EH (cell line): ENCODE results near the gene DNER.

Experiments
- DNase-seq: peaks from one replicate; pipeline ENCODE4 v3.0.0-alpha.2; 2015; ENCODE audit warnings: low read depth

The DNER gene

DNA sequence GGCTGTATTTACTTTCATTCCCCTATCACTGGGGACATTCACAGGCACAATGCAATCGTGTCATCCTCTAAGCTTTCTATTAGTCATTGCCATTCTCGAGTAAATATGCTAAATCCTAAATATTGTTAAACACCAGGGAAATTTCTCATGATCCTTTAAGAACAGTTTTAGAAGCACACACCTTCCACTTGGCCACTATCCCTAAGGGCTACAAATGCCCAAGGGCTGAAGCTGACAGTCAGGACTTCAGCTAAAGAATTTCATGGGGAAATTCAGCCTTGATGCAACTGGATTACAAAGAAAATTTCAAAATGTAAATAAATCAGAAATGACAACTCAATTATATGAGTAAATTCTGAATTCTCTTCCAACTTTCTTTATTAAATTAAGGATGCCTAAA is 280.2 kb downstream of the DNER start:
- no peak for DNase-seq

DNA sequence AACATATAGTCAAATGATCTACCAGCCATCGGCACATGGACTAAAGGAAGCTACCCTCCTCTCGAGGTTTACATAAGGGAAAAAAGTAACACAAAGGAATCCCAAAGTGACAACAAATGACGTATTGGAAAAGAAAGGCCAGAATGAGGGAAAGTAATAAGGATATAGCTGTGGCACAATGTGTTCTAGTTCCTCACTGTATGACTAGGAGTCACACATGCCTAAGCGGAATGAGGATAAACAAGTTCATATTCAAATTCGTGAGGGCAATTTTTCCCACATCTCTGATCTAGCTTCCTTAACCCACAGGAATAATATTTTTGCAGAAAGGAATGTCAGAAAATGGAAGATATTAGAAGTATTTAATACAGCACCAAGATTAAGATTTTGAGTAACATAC is 281.0 kb downstream of the DNER start:
- no peak for DNase-seq

DNA sequence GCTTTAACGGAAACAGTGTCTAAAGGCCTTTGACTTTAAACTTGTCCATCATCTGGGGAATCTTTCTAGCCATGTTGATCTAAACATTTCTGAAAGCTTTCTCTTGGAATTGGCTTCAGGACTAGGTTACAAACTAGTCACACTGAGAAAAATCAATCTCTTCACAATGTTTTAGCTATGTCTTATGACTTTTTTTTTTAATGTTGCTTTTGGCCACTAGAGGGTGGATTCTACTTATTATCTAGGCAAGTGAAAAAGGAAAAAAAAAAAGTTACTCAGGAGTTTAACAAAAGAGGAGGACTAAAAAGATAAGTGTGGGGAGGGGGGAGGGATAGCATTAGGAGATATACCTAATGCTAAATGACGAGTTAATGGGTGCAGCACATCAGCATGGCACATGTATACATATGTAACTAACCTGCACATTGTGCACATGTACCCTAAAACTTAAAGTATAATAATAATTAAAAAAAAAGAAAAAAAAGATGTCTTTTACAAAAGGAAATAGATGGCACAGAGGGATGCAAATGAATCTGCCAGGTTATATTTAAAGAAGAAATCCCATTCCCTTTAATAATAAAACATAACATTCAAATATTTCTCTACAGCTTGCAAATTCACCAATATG is 282.9 kb downstream of the DNER start:
- peak; percentile 61 for DNase-seq

DNA sequence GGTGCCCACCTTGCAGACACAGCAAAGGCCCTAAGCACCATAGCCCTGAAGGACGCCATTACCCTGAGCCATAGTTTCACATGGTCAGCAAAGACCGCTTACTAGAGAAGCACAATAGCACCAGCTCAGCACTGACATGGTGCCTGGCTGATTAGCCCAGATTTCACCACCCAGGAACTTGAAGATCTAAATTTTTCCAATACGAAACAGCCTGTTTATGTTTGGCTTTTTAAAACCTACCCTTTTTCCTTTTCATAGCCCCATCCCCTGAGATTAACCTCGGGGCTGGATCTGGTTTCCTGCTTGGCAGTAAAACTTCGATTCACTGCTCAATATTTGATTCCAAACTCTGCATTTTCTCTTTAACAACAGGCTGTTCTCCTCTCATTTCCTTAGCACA is 284.8 kb downstream of the DNER start:
- DNase-seq, result no peak

DNA sequence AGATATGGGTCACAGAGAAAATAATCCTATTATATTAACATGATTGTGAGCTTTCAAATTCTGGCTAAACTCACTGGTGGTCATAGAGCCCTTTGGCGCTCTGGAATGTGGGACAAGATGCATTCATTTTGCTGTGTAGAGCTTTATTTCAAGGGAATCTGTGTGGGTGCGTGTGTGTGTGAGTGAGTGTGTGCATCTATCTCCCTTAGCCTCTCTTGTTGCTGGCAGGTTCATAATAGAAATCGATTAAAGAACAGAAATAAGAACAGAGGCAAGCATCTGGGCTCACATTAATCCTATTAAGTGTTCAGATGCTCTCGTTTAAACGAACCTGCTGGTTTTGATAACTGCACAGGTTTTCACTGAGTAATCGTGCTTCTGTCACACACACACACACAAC is 287.9 kb downstream of the DNER start:
- DNase-seq, result no peak

DNA sequence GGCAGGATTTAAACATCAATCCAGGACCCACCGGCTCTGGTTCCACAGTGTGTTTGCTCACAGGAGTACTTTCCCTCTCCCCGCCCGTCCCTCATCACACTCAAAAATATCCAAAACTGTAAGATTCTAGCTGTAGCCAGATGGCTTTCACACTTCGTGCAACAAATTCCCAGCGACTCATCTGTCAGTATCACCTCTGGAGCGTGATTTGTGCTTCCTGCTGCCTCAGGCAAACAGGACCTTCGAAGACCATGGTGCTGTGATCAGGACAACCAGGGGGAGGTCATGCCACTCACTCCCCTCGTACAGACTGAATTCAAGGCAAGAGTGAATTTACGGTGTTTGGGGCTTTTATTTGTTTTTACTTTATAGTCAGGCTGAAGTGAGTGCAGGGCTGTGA is 288.8 kb downstream of the DNER start:
- DNase-seq, result no peak

DNA sequence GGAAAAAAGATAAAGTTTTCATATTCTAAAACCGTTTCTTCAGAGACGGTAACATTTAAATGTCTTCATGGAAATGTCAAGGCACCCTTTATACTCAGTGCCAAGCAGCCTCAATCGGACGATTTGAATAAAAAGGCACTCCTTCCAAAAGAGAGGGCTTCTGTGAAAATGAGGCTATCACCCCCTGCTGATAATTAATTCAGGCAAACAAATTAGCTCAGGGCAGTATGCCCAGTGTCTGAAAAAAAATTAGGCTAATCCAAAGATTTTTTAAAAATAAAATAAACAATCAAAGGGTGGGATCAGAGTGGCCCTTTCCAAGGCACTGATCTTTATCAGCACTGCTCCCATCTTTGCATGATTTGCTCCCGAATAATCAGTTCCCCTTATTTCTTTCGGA is 292.3 kb downstream of the DNER start:
- no peak for DNase-seq

DNA sequence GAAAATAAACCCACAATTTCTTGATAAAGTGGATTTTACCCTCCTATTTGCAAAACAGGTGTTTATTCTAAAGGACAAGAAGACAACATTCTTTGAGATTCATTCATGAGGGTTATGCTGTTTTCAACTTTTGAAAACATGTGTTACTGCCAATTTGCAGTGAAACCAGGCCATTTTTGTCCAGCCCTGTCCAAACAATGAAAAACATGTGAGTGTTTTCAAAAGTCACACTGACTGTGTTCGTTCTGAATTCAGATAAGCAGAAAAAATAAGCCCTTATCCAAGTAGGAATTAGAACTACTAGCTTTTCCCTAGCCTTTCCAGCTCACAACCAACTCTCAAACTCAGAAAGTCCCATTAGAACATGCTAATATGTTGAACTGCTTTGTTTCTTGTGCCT is 295.2 kb downstream of the DNER start:
- no peak for DNase-seq

DNA sequence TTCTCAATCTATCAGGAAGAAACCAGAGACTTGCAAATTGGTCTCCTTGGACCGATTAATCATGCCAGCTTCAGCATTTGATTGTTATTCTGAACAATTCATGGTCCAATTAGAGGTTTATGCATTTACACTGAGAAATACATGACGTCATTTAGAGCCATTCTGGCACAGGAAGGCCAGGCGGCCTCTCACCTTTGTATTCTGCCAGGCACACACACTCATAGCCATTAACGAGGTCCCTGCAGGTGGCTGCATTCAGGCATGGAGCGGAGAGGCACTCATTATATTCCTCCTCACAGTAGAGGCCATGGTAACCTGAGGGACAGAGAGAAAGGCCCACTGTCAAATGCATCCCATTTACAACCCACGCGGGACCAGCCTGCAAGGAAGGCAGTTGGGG is 296.4 kb downstream of the DNER start:
- no peak for DNase-seq

DNA sequence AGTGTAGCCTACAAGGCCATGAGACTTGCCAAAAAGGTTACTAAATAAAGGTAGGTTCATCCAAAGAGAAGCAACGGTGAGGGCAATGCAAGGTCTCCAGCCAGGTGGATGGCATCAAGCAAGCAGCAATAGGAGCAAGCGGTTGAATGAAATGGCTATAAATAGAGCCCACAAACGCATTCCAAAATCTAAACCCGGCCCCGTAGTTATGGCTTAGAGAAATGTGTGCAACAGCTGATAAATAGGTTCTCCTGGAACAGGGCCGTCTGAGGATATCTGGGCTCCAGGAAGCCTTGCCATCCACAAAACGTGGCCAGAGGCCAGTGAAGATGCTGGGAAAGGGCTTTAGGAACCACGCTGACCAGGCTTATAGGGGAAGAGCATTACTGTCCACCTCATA is 297.2 kb downstream of the DNER start:
- no peak for DNase-seq

DNA sequence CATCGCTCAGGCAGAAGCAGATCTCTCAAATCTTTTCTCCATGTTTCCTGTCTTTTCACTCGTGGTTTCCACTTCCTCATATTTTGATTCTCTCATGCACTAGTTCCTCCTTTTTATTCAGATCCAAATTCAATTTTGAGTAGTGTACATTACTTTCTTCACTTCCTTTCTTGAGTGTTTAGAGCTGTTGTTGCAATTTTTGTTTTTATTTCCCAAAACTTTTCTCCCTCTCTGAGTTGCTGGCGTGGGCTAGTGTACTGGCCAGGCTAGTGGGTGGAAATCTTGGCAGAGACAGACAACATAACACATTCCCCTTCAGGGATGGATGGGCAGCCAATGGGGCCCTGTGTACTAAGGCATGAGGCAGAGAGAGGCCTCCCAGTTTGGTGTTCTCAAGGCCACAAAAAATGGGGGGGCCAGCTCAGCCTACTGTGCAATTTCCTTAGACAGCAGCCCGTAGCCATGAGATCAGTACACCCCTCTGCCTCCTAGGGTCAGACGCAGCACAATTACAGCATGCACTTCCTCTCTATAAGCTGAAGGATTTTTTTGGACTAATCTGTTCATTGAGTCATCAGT is 298.1 kb downstream of the DNER start:
- DNase-seq, result peak; percentile 48

DNA sequence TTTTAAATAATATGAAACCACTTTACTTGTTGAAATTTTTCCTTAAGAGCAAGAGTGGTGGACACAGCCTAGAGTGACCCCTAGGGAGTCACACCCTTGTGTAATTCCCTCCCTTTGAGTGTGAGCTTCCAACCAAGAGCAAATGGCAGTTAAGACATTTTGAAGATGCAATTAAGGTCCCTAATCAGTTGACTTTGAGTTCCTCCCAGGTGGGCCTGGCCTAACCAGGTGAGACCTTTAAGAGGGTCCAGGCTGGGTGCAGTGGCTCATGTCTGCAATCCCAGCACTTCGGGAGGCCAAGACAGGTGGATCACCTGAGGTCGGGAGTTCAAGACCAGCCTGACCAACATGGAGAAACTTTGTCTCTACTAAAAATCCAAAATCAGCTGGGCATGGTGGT is 299.7 kb downstream of the DNER start:
- no peak for DNase-seq

DNA sequence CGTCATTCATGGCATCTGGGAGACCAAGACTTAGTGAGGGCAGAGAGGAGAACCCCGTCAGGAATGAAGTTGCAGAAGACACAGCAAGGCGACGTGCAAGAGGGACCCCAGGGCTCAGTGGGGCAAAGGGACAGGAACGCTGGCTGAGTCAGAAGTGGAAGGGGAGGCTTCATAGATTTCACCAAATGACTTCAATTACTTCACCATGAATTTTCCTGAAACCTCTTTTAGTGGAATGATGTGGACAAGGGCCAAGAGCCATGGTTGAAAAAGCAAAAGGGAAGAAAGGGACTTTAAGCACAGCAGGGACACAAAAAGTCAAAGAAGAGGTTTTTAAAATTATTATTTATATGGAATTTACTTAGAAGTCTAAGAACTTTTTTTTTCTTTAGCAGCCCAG is 301.7 kb downstream of the DNER start:
- peak; percentile 17 for DNase-seq

DNA sequence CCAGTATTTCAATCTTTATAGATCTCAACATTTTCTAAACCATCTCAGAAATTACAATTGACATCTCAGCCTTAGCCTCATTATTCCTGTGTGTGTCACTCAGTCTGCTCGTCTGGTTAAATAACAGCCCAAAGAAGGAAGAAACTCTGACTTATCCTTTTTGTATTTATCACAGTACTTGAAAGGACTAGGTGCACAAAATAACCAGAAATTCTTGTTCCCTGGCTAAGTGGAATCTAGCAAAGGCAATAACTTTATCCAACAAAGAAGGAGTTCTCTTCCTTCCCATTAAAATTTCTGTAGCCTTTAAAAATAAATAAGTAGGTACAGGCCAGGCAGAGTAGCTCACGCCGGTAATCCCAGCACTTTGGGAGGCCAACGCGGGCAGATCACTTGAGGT is 303.4 kb downstream of the DNER start:
- no peak for DNase-seq

DNA sequence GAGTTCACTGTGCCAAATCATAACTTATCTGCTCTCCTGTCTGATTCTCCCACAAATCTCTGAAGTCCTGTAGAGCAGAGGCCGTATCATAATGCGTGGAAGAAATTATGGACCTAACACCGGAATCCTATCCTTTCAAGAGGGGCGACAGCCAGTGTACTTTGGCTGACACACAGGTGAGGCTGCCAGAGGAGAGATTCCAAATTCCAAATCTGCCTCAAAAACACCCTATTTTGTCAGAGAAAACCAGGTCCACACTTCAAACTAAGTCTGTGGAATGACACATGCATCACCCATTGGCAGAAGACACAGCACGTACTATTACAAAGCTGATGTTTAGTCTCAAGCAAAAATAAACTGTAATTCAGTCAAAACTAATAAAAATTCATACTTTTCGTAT is 304.1 kb downstream of the DNER start:
- no peak for DNase-seq

DNA sequence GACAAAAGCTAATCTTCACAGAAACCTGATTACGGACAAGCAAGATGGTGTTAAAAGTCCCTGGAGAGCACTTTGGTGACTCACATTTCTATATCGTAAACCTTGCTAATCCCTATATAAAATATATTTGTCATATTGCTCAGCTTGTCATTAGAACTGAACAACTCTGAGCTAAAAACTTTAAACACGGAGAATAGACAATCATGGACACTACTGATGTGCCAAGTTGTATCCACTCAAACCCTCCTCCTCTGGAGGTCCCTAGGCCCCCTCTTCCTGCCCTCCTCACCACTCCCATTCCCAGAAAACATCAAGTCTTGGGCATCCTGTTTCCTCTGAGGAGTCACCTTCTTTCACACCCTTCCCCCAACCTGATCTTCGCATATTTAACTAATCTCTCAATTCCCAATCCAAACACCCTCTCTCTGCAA is 304.6 kb downstream of the DNER start:
- DNase-seq, result no peak

DNA sequence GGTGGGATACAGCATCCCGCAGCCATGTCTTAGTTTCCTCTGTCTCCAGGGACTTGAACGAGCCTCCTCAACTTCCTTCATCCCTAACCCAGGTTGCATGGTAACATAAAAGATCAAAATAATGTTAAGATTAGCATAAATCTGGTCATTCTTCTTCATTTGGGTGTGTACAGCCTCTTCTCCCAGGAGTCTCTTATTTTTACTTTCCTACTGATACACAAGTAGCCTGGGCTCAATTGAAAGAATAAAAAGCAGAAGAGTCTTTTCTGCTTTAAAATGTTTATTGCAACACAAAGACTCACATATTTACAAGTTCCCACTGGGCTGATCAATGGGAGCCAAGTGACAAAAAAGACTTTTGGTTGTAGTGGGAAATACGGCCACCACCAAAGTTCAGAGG is 305.4 kb downstream of the DNER start:
- no peak for DNase-seq

DNA sequence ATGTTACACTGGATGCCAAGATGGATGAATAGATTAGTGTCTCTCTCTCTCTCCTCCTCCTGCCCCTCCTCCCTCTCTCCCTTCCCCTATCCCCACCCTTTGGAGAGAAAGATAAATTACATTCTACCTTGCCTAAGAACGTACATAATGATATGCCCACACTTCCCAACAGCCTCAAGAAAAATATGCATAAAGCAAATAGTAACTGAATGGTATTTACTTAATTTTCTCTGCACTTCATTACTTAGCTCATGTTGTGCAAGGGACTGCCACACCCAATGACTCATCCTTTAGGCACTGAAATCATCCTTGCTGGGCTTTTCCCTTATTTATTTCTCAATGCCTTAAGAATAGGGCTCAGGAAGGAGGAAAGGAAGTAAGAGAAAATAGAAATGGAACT is 306.0 kb downstream of the DNER start:
- DNase-seq, result peak; percentile 93

DNA sequence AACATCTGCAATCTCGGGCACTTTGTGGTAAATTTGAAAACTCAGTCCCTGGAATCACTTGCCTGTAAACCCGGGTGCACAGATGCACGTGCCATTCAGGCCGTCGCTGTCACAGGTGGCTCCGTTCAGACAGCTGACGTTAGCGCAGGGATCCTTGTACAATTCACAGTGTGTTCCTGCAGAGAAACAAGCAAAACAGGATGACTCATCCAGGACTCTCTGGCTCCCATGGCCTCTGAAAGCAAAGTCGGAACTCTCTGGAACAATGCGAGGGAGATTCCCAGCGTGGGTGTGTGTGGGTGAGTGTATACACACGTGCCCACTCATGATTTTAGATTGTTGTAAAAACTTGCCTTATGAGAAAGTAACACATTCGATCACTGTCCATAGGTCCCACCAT is 307.2 kb downstream of the DNER start:
- DNase-seq, result peak; percentile 80

DNA sequence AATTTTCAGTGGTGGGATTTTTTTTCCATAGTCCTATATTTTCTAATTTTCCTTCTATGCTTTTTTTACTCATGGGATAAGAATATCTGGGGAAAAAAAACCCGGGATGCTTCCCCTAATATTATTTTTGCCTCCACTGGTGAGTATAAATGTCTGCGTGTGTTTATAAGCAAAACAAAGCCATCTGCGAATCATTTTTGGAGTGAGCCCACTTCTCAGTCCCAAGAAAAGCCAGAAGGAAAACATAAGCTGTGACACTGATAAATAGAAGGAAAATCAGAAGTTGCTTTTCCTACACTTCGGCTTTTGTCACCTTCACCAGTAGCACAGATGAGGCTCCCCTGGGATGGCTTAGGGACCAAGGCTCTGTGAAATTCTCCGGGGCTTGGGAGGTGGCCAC is 308.6 kb downstream of the DNER start:
- no peak for DNase-seq

DNA sequence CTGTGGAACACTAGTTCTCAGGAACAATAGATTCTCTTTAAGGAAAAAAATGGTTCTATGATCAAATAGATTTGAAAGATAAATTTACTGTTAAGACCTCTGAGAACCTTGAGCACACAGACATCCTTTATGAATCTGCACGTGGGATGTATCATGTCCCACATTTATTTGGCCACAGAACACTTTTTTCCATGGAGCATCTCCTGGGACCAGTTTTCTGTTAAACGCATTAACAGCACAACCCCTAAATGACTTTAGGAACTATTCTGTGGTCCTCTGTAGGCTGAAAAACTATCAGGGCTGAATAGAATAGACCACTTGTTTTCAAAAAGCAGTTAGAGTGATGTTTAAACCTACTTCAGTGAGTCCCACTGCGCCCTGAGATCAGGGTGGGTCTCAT is 311.1 kb downstream of the DNER start:
- DNase-seq, result no peak

DNA sequence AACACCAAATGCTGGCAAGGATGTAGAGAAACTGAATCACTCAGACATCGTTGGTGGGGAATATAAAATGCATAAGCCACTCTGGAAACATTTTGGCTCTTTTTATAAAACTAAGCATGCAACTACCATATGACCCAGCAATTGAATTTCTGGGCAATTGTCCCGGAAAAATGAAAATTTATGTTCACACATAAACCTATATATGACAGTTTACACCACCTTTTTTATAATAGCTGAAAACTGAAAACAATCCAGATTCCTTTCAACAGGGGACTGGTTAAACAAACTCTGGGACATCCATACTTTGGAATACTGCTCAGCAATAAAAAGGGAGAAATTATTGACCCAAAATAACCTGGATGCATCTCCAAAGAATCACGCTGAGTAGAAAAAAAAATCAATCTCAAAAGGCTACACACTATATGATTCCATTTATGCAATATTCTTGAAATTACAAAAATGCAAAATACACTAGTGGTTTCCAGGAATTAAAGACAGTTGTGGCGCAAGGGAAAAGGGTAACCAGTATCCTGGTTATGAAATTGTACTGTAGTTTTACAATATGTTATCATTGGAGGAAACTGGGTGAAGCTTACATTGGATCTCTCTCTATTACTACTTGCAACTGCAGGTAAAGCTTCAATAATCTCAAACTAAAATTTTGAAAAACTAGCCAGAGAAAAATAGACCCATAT is 313.0 kb downstream of the DNER start:
- DNase-seq, result no peak

DNA sequence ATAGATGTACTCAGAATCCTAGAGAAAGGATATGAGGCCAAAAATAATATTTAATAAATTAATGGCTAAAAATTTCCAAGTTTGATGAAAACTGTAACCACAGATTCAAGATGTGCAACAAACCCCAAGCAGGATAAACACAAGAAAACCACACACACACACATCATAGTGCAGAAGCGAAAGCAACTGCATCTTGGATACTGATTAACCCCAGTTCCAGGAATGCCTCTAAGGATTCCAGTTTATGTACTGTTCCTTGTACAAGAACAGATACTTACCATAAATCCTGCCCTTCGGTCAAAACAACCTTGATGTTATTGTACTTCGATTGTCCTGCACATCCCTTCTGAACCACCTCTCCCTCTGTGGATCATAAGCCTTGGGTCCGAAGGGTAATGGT is 320.4 kb downstream of the DNER start:
- no peak for DNase-seq

DNA sequence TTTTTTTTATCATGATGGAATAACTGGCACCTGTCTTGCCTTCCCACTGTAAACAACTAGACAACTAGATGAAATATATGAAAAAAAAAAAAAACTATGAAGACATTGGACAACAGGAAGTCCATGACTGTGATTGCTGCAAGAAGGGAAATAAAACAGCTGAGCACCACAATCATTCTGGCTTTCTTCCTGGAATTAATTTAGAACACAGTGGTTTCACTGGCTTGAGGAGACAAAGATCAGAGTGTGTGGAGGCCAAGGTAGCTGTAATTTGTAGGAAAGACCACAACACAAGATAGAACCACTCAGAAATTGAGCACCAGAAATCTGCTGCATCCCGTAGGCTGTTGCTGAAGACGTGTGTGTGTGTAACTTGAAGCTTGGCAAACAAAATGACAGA is 322.2 kb downstream of the DNER start:
- peak; percentile 23 for DNase-seq
